IMR-90 (cell line): Measurements from ENCODE around the gene COL4A1. TPM values are rescaled to one million over a fixed set of nuclear protein-coding genes. Genes with fewer than 3 reads are reported as not detected.

Experiments
- ATAC-seq: fragments of 200-7000 bp; cut with Tn5 transposase; 2 replicates; pipeline ENCODE4 v1.9.1; 2020; ENCODE audit warnings: low read depth, mild to moderate bottlenecking, moderate library complexity
- BruUV-seq: library from RNA; stranded (reverse); fragments of 400-500 nt; replicated peaks from 2 replicates; lab custom pipeline; 2021; lab: Mats Ljungman, UMichigan
- CTCF ChIA-PET: fragments of 300-600 bp; formaldehyde crosslinking; extraction: SDS; loops from one replicate; lab custom pipeline; 2021; ENCODE audit warnings: antibody characterized with exemption; lab: Yijun Ruan, JAX
- POLR2A ChIA-PET: fragments of 300-600 bp; sonication (Branson Sonifier 250); formaldehyde crosslinking; loops from one replicate; lab custom pipeline; 2022; ENCODE audit warnings: antibody characterized with exemption; ENCODE audit not compliant: unreplicated experiment; lab: Charles Lee
- DNase-seq: peaks from one replicate; pipeline ENCODE4 v3.0.0; 2013
- H2AFZ ChIP-seq: replicated peaks from 2 replicates; pipeline ENCODE3; 2013; ENCODE audit warnings: low read length, mild to moderate bottlenecking; ENCODE audit not compliant: poor library complexity
- H2AK5ac ChIP-seq: 2 replicates; pipeline ENCODE4 v1.6.1; 2013; ENCODE audit warnings: low read depth, low read length, inconsistent platforms
- H2AK9ac ChIP-seq: replicated peaks from 2 replicates; pipeline ENCODE3; 2013; ENCODE audit warnings: mild to moderate bottlenecking, low read depth, low read length, moderate library complexity; ENCODE audit not compliant: poor library complexity
- H2BK120ac ChIP-seq: 2 replicates; pipeline ENCODE4 v1.6.1; 2013; ENCODE audit warnings: low read depth, low read length, inconsistent platforms
- H2BK15ac ChIP-seq: 3 replicates; pipeline ENCODE4 v1.6.1; 2013; ENCODE audit warnings: low read depth, low read length, inconsistent platforms
- H2BK20ac ChIP-seq: 2 replicates; pipeline ENCODE4 v1.6.1; 2013; ENCODE audit warnings: low read depth, mild to moderate bottlenecking, inconsistent platforms, low read length, moderate library complexity
- H2BK5ac ChIP-seq: 2 replicates; pipeline ENCODE4 v1.6.1; 2013; ENCODE audit warnings: mild to moderate bottlenecking, low read depth, low read length, inconsistent platforms; ENCODE audit not compliant: poor library complexity, severe bottlenecking
- H3K14ac ChIP-seq: replicated peaks from 2 replicates; pipeline ENCODE4 v1.6.1; 2013; ENCODE audit warnings: low read depth, low read length, inconsistent platforms
- H3K18ac ChIP-seq: 2 replicates; pipeline ENCODE4 v1.6.1; 2013; ENCODE audit warnings: low read depth, low read length, control low read depth
- H3K23ac ChIP-seq: 2 replicates; pipeline ENCODE4 v1.6.1; 2013; ENCODE audit warnings: low read depth, low read length, inconsistent platforms
- H3K27ac ChIP-seq: 2 replicates; pipeline ENCODE4 v1.5.1; 2013; ENCODE audit warnings: mild to moderate bottlenecking, control low read depth, low read length; ENCODE audit not compliant: insufficient read depth
- H3K27me3 ChIP-seq: 2 replicates; pipeline ENCODE4 v1.6.1; 2013; ENCODE audit warnings: low read length; ENCODE audit not compliant: control insufficient read depth, insufficient read depth
- H3K36me3 ChIP-seq: 2 replicates; pipeline ENCODE4 v1.6.1; 2013; ENCODE audit warnings: low read length, mixed read lengths; ENCODE audit not compliant: control insufficient read depth, insufficient read depth
- H3K4ac ChIP-seq: 2 replicates; pipeline ENCODE4 v1.6.1; 2013; ENCODE audit warnings: low read depth, low read length, inconsistent platforms
- H3K4me1 ChIP-seq: 2 replicates; pipeline ENCODE4 v1.6.1; 2013; ENCODE audit warnings: low read length, mixed read lengths; ENCODE audit not compliant: control insufficient read depth, insufficient read depth
- H3K4me2 ChIP-seq: 2 replicates; pipeline ENCODE4 v1.6.1; 2013; ENCODE audit warnings: low read depth, mild to moderate bottlenecking, control low read depth, low read length, moderate library complexity
- H3K4me3 ChIP-seq: 2 replicates; pipeline ENCODE4 v1.5.1; 2013; ENCODE audit warnings: low read depth, mild to moderate bottlenecking, control low read depth, low read length, moderate library complexity; ENCODE audit not compliant: insufficient read depth
- H3K56ac ChIP-seq: 2 replicates; pipeline ENCODE4 v1.6.1; 2013; ENCODE audit warnings: low read length, inconsistent platforms; ENCODE audit not compliant: insufficient read depth; ENCODE audit errors: extremely low read depth
- H3K79me1 ChIP-seq, 2 experiments: 2 replicates each; pipeline ENCODE4 v1.6.1; 2013; ENCODE audit warnings: low read length in 2 of 2, inconsistent platforms in 1 of 2, low read depth in 1 of 2
- H3K9ac ChIP-seq: 2 replicates; pipeline ENCODE4 v1.6.1; 2013; ENCODE audit warnings: low read depth, low read length, control low read depth
- H3K9me1 ChIP-seq: 2 replicates; pipeline ENCODE4 v1.6.1; 2013; ENCODE audit warnings: low read length, inconsistent platforms; ENCODE audit not compliant: insufficient read depth
- H3K9me3 ChIP-seq: 2 replicates; pipeline ENCODE4 v1.6.1; 2013; ENCODE audit warnings: low read length; ENCODE audit not compliant: control insufficient read depth, insufficient read depth
- H4K20me1 ChIP-seq: 2 replicates; pipeline ENCODE4 v1.6.1; 2013; ENCODE audit warnings: low read length, inconsistent platforms; ENCODE audit not compliant: insufficient read depth
- H4K5ac ChIP-seq: 2 replicates; pipeline ENCODE4 v1.6.1; 2013; ENCODE audit warnings: mild to moderate bottlenecking, low read depth, low read length, control low read depth
- H4K8ac ChIP-seq, 2 experiments: 2 replicates each; pipeline ENCODE4 v1.6.1; 2013; ENCODE audit warnings: low read depth in 2 of 2, low read length in 2 of 2, control low read depth in 1 of 2, inconsistent platforms in 1 of 2
- H4K91ac ChIP-seq: 2 replicates; pipeline ENCODE4 v1.6.1; 2013; ENCODE audit warnings: low read depth, low read length, inconsistent platforms; ENCODE audit not compliant: insufficient read depth
- MXI1 ChIP-seq: IDR thresholded peaks from 2 replicates; pipeline ENCODE4 v1.6.1; 2012; ENCODE audit warnings: low read depth, mild to moderate bottlenecking, low read length, moderate library complexity, borderline replicate concordance
- POLR2A ChIP-seq: IDR thresholded peaks from 2 replicates; pipeline ENCODE4 v1.6.1; 2012; ENCODE audit warnings: mild to moderate bottlenecking, low read depth, low read length
- WGBS, 2 experiments: methylation state at CpG; one replicate each; pipeline versions ENCODE4 v1.1.5 to v1.1.7; 2013; ENCODE audit warnings: missing lambda C conversion rate in 2 of 2; ENCODE audit not compliant: insufficient read length in 1 of 2; ENCODE audit errors: extremely low coverage in 2 of 2; 5-methylcytosine and 5-hydroxymethylcytosine counted together
- dilution Hi-C: fragments of 300-500 bp; cut with HindIII; formaldehyde crosslinking; loops from one replicate; pipeline ENCODE4 v1.14.3; 2018; ENCODE audit warnings: low sequenced_read_pairs; ENCODE audit not compliant: unreplicated experiment
- in situ Hi-C: fragments of 300-500 bp; cut with MboI; formaldehyde crosslinking; loops from 3 replicates; pipeline ENCODE4 v1.14.3; 2019; ENCODE audit warnings: low sequenced_read_pairs, inconsistent platforms, mixed read lengths
- intact Hi-C: fragments of 100-400 bp; cut with micrococcal nuclease; formaldehyde crosslinking; loops from 2 replicates; pipeline ENCODE4 v1.10.0; 2022
- polyA plus RNA-seq, 3 experiments: library from polyadenylated mRNA; depleted of rRNA; stranded (reverse); fragments of >200 nt; gene quantifications; 2 replicates each; pipeline ENCODE4 v1.2.3, GENCODE V29; 2012; ENCODE audit warnings: low replicate concordance in 1 of 3
- total RNA-seq: library from RNA; depleted of rRNA; stranded (reverse); fragments of >200 nt; gene quantifications from 2 replicates; pipeline ENCODE4 v1.2.3, GENCODE V29; 2012

The COL4A1 gene
- total and polyA plus RNA-seq, 2 of the 4 experiments (the other 2 are of a cell fraction), result 230 to 337 TPM

DNA sequence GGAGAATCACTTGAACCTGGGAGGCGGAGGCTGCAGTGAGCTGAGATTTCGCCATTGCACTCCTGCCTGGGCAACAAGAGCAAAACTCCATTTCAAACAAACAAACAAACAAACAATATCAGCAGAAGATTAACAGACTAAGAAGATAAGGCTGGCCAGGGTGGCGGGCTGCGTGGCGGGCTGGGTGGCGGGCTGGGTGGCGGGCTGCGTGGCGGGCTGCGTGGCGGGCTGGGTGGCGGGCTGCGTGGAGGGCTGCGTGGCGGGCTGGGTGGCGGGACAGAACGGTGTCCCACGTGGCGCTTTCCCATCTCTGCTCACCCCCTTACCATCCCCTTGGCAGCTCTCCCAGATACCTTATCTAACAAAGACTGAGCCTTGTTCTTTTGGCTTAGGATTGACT is 196.2 kb downstream of the COL4A1 start:
- CTCF ChIA-PET, result no interaction called here

More for the DNA sequence above, 196.2 kb downstream of the COL4A1 start:
- Histone ChIP-seq H3K4me3 (no peak overlapping the region), H3K4me1 (peaks cover 33% of the 10 kb centered on the region), H3K27ac (no peak overlapping the region), H3K4me2 (no peak overlapping the region), H2AK9ac (no peak overlapping the region), H2BK15ac (no peak overlapping the region), H2AFZ (no peak overlapping the region), H3K18ac (no peak overlapping the region), H3K36me3 (no peaks in the 10 kb centered on the region), H4K8ac (no peak overlapping the region), H3K9me1 (peaks cover 31% of the 10 kb centered on the region), H3K56ac (no peak overlapping the region), H2BK20ac (no peak overlapping the region), H3K23ac (no peak overlapping the region), H3K9me3 (no peaks in the 10 kb centered on the region), H2AK5ac (no peak overlapping the region), H3K14ac (no peak overlapping the region), H4K20me1 (peaks cover 5% of the 10 kb centered on the region; the same call in 1 of the 2 replicates), H4K5ac (no peak overlapping the region), H3K79me1 (peaks cover 0 to 4% of the 10 kb centered on the region in 2 experiments; a peak in 1 of 4 replicates), H3K9ac (no peak overlapping the region), H2BK120ac (no peak overlapping the region), H2BK5ac (no peak overlapping the region), H4K91ac (no peak overlapping the region), H3K4ac (no peak overlapping the region), H3K27me3 (no peaks in the 10 kb centered on the region)
- POLR2A ChIA-PET, result no interaction called here
- TF ChIP-seq MXI1 (no peak), POLR2A (no peak)
- no TSS peak for BruUV-seq
- ATAC-seq (no peak), DNase-seq (no peak)
- dilution Hi-C loops (loop anchor here (25.0 kb wide), 1 partner anchor 323 kb away; the partner anchor contains the start of gene IRS2), intact Hi-C loops (loop anchor here (10.0 kb wide), 1 partner anchor 766 kb away; no protein-coding TSS in a partner anchor), in situ Hi-C loops (loop anchor here (25.0 kb wide), 1 partner anchor 748 kb away; no protein-coding TSS in a partner anchor)
- whole genome bisulfite sequencing, 2 experiments, result no CpG with 5 or more reads among the region's 19 CpGs
